Stimulated activated CD4-positive, alpha-beta T cell treated with anti-CD3 and anti-CD28 coated beads, Interleukin-1b, Interleukin-23, amount 100 ng/mL, for 48 hours (primary cell): ENCODE data around the gene TMC3.

Experiments used
- DNase-seq: peaks from one replicate; pipeline ENCODE4 v3.0.0-alpha.2; 2020

Gene TMC3

DNA sequence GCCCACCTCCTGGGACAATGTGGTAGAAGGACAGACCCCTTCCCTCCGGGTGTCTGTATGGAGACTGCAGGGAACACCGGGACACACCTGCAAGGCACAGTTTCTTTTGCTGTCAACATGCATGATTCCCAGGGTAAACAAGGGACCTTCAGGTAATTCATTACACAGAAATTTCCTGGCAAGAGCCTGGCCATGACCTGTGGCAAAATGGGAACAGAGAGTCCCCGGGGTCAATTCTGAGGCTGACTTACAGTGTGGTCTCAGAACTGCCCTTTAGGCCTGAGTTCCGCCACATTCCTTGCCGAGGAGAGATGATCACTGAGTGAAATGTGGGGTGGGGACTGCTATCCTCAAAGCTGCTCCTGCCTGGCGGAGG is 56.4 kb downstream of the TMC3 start:
- DNase-seq: no peak

DNA sequence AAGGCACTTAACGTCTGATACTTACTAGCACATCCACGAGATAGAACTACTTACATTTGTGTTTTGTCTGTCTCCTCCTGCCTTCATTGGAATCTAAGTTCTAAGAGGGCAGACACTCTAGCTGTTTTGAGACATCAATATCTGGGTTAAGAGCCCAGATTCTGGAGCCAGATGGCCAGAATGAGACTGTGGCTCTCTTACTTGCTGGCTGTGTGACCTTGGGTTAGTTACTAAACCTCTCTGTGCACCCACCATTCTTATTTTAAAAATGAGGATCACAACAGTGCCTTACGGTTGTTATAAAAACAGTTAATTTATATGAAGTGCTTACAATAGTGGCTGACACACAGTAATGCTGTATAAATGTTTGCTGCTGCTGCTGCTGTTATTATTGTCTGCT is 57.7 kb downstream of the TMC3 start:
- DNase-seq: no peak

DNA sequence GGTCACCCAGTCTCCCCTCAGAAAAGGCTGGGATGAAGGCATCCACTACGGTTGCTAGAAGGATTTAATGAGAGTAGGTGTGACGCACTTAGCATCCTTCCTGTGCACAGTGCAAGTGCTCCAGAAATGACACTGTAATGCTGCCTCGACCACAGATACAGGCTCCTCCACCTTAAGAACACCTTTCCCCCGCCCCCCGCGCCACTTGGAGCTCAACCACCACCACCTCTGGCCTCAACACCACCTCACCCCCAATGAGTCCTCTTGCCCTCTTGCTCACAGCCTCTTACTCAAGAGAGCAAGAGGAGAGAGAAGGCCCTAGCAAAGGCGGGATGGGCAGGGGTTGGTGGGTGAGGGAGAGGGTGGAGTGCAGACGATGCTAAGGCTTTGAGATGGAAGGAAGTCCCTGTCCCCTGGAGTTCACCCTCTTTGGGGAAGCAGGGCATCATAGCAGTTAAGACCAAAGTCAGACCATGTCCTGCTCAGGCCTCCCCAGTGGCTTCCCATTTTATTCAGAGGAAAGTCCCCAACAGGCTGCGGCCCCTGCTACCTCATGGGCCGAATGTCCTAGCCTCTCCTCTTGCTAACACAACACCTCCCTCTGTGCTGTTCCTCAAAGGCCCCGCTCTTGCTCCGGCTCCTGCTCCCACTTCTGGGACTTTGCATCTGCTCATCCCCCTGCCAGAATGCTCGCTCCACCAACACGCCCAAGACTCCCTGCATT is 58.4 kb downstream of the TMC3 start:
- DNase-seq: peak; percentile 30

DNA sequence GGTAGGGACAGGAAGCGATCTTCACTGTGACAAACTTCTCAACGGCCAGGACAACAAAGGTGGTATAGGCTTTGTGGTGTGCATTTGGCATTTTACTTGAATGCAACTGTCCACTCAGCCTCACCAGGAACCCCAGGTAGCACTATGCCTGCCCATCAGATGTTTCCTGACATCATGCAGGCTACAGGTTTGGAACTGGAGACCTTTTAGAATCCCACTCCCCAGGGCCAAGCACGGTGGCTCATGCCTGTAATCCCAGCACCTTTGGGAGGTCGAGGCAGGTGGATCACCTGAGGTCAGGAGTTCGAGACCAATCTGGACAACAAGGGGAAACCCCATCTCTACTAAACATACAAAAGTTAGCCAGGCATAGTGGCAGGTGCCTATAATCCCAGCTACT is 59.6 kb downstream of the TMC3 start:
- DNase-seq: no peak

DNA sequence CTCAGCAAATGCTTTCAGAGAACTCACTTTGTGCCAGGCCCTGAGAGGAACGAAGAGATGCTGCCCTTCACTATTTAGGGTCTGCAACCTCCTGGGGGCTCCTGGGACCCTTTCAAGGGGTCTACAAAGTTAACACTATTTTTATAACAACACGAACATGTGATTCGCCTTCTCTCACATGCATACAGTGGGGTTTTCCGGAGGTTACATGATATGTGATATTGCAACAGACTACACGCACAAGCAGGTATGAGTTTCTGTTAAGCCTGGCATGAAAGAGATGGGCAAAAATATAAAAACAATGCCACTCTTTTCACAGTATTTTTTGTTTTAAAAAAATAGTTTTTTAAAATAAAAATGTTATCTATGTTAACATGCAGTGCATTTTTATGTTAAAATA is 60.3 kb downstream of the TMC3 start:
- no peak for DNase-seq

DNA sequence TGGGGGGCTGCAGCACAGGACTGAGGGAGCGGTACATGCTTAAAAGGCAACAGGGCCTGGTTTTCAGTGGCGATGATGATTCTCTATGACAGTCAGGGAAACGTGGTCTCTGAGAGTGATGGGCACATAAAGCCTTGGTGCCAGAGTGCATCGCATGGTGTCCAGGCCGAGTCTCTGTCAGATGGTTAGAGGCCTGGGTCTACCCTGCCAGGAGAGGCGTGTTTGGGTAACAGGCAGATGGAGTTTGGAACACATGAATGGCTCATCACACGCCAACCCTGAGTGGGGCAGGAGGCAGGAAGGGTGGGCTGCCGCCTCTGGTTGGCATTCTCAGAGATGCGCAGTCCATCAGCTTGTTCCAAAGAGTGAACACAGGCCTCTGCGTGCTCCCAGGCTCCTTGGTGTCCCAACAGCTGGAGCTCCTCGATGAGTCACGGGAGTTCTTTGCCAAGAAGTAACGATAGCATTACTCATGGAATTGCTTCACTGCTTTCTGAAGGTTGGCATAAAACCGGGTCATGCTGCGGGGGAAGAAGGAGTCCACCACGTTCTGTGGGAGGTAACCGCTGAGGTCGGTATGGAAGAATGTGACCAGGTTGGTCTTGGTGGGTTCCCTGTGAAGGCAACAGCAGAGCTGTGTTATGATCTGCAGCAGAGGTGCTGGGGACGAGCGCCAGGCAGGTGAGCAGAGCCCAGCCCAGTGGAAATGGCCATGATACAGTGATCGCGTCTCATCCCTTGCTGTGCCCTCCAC is 61.0 kb downstream of the TMC3 start:
- no peak for DNase-seq

DNA sequence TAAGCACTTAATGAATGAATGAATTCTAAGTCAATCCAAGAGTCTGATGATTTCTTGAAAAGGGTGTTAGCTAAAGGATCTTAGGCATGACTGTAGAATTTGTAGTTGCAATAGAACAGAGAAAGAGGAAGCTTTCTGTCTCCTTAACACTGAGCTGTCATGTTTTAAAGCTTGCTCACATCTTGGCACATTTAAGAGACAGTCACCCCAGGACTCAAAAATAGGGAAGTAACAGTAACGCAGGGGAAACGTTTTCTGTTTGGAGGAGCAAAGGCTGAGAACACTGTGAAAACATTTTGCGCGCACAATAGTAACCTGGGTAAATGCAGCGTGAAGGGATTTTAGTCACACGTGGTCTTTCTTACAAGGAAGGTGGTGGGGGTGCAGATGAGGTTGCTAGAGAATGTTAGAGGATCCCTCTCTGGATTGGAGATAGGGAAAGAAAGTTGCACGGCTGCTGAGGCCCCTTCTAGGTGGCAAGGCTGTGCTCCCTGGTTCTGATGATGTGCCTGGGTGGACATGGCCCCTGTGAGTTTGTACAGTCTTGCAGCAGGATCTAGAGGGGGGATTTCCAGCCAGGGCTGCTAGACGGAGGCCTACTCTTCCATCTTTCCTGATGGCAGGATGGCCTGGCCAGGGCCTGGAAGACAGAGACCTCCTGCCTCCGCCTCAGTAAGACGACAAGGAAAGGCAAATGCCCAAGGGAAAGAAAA is 62.1 kb downstream of the TMC3 start:
- no peak for DNase-seq

DNA sequence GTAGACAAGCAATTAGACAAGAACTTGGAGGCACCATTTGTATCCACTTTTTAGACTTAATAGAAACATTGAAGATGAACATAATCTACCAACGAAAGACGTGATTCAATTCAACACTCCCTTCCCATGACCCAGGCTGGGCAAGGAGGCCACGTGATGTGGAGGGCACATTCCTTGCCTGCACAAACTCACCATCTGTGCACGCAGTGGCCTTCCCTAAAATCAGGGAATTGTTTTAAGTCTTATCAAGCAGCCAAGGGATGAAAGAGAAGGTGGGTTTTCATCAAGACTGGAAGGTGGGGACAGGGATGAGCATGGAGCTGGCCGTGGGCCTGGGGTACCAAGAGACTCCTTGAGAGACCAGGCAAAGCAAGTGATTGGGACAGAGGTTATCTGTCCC is 63.5 kb downstream of the TMC3 start:
- no peak for DNase-seq

DNA sequence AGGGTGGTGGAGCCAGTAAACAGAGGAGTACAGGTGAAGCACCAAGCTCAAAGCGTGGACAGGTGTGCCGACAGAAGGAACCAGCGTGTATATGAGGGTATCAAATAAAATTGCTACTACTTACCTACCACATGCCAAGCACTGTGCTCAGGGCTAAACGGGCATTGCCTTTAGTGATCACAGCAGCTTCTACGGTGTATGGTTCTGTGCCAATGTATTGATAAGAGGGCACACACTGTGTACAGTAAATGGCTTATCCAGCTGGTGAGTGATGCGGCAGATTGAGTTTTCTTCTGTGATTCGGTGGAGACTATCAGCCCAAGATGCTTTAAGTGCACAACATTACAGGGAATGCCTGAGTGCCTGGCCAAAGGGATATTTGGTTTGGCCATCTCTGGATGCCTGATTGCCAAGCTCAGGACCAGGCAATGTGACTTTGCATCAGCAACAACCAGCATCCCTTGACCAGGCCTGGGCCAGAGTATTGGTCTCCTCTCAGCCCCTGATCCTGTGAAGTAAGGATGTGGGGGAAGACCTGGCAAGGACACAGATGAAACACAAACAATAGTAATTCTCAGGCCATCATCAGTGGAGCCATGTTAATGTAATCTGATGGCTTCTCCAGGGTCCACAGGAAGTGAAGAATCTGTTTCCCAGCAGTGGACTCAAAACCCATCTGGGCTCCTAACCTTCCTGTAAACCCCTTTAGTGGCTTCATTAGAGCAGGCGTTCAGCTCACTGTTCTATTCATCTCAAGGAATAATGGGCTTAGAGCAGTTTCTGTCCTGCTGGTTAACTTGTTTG is 64.2 kb downstream of the TMC3 start:
- no peak for DNase-seq

DNA sequence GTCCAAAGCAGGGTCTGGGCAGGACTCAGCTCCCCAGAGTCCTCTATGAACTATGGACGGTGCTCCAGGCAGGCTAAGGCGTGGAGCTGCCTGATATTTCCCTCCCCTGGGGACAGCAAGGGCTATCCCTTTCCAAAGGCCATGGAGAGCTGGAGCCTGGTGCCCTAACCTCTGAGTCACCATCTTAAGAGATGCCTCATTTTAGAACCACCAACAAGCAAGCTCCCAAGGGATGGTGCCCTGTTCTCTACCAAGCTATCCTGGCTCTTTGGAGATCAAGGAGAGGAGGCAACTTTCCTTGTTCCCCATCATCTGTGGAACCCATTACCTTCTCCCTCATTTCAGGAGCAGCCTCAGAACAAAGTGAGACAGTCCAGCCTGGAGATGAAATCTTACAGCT is 65.8 kb downstream of the TMC3 start:
- no peak for DNase-seq

DNA sequence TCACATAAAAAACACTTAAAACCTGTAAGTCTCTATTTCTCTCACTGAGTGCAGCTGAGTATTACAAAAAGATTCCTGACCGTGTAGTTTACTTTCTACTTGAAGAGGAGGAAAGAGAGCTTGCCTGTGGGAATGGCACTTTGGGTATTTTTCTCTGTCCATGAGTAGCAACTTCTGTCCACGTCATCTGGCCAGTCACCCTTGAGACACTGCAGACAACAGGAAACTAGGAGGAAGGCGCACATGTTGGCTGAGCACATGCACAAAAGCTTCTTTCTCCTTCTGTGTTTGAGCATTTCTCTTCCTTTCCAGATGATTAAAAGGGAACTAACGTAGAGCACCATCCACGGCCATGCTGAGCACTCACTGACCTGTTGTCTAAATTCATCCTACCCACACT is 69.8 kb downstream of the TMC3 start:
- DNase-seq: no peak

DNA sequence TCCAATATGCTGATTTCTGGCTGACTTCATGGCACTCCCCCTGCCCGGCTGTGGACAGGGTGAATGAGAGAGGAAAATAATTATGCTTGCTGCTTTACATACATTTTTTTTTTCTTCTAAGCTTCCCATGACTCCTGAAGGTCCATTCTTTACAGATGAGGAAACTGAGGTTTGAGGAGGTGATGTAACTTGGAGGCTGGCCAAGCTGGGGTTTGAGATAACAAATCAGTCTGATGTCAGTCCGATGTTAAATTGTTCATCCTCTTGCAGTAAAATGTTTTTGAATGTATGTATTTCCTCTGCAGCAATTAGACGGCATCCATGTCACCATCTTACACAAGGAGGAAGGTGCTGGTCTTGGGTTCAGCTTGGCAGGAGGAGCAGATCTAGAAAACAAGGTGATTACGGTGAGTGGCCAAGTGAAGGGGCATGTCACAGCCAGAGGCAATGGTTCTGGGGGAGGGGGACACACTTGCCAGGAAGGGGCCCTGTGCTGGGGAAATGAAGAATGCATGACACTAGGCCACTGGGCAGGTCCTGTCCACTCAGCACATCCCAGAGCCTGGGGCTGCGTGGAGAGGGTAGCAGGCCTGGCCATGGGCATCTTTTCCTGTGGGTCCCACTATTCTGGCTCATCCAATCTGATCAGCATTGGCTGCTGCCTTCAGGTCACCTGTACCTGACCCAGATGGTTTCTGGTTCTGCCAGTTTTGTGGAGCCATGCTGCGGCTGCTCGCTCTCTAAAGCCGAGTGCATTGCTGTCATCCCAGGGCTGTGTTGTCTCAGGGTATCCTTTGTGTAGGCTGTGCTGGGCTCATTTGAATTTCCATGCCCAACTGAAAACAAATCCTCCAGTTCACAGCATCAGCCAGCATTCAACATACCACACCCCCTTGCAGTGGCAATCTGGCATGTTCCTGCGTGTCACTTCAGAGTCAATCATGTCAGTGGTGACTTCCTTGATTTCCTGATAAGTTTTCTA is 70.5 kb downstream of the TMC3 start:
- DNase-seq: no peak

DNA sequence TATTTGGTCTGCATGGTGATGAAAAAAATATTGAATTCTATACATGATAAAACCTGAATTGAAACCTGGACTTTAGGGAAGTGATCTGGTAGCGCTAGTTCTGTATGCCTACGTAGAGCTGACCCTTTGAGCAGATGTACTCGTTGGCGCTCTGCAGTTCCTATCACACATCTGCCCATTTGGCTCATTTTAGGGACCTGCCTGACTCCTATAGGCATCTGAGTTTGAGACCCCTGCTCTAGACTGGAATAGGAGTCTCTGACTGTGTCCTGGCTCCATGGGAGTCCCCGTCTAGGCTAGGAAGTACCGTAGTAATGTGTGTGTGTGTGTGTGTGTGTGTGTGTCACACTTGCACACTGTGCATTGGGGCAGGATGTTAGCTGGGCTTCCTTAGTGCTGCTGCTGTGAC is 71.3 kb downstream of the TMC3 start:
- DNase-seq: no peak

DNA sequence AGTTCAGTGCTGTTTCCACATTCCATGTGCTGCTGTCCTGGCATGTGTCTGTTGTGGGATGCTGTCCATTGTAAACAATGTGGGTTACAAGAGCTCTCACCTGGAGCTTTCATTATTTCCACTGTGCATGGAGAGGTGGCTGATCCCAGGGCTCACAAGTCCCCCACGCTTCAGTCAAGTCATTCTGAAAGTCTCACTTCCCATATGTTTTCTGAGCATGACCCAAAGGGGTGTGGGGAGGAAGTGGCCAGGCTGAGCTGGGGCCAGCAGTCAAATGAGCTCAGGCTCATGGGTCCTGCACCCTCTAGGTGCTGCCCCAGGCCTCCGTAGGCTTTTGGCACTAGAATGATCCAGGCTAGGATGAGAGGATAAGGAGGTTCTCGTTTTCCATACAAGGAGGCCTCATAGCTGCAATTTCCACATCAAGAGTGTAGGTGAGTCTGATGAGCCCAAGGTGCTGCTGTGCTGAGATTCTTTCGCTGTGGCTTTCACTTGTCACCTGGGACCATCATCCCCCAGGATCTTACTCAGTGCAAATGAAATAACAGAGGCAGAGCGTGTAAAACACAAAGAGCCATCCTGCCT is 72.1 kb downstream of the TMC3 start:
- peak; percentile 37 for DNase-seq

DNA sequence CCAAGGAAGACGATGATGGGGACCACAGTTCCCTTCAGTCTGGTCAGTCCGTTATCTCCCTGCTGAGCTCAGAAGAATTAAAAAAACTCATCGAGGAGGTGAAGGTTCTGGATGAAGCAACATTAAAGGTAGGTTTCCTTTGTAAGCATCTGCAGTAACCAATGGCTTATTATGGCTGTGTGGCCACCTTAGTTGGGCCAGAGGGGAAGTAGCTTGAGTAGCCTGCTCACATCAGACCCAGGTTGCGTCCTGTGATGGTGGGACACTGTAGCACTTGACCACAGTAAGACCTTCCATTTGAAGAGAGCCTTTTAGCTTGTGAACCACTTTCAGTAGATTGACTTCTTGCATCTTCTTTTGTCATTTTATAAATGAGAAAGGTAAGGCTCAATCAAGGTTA is 72.6 kb downstream of the TMC3 start:
- no peak for DNase-seq

DNA sequence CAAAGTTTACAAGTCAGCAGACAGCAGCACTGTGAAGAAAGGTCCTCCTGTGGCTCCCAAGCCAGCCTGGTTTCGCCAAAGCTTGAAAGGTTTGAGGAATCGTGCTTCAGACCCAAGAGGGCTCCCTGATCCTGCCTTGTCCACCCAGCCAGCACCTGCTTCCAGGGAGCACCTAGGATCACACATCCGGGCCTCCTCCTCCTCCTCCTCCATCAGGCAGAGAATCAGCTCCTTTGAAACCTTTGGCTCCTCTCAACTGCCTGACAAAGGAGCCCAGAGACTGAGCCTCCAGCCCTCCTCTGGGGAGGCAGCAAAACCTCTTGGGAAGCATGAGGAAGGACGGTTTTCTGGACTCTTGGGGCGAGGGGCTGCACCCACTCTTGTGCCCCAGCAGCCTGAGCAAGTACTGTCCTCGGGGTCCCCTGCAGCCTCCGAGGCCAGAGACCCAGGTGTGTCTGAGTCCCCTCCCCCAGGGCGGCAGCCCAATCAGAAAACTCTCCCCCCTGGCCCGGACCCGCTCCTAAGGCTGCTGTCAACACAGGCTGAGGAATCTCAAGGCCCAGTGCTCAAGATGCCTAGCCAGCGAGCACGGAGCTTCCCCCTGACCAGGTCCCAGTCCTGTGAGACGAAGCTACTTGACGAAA is 74.3 kb downstream of the TMC3 start:
- no peak for DNase-seq

DNA sequence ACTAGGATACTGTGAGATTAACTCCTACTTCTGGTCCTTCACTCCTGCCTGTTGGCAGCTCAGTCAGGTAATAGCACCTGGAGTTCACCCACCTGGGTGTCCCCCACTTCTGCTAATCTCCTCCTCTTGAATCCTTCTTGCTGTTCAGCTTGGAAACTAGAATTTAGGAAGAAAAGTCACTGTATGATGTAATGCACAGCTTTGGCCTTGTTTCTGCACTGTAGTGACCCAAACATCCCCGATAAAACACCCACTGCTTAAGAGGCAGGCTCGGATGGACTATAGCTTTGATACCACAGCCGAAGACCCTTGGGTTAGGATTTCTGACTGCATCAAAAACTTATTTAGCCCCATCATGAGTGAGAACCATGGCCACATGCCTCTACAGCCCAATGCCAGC is 74.9 kb downstream of the TMC3 start:
- DNase-seq: no peak

DNA sequence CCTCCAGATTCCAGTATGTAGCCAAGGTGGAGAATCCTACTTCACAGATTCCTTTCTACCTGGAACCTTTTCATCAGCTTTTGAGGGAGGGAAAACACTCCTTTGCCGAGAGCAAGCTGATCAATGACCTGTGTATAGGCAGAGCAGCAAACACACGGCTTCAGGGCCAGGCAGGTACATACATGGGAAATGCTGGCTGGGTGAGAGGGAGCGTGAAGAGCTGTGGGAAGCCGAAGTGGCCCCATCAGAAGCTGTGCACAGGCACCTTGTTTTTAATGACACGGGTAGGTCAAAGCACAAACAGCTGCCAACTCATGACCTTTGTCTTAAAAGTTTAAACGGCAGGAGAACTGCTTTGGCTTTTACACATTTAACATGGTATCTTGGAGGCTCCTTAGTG is 75.4 kb downstream of the TMC3 start:
- DNase-seq: no peak

DNA sequence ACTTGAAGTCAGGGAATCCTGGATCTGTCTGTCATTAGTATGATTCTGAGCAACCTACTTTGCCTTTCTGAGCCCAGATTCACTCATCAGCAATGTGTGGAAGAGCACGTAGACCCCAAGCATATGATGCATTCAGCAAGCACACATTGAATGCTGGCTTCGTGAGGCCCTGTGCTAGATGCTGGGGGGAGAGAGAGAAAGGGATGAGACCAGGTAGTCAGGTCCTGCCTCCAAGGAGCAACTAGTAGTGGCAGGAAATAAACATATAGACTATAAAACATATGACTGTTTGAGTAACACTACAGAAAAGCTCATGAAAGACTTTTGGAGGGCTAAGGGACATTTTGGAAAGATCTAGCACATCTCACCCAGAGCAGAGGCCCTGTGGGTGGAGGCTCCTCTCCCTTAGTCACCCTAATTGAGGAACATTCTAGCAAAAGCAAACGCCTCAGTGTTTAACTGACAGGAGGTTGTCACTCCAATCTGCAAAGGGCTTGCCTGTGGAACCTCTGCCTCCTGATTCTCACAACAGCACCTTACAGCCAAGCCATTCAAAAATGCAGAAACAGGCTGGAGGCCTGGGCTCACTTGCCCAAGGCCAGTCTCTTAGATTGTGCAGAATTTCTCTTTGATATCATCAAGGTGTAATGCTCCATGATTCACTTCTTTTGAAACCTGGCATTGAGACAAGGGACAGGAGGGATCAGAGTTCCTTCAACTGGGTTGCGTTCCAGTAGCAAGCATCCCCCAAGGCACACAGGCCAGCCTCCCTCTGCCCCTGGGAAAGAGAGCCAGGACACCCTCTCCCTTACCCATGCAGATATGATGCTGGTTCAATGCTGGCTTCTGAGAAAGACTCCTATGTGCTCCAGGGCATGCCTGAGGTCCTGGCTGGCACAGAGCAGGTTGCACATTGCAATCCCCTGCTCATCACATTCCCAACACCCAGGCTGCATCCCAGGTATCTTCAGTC is 76.1 kb downstream of the TMC3 start:
- peak; percentile 45 for DNase-seq

DNA sequence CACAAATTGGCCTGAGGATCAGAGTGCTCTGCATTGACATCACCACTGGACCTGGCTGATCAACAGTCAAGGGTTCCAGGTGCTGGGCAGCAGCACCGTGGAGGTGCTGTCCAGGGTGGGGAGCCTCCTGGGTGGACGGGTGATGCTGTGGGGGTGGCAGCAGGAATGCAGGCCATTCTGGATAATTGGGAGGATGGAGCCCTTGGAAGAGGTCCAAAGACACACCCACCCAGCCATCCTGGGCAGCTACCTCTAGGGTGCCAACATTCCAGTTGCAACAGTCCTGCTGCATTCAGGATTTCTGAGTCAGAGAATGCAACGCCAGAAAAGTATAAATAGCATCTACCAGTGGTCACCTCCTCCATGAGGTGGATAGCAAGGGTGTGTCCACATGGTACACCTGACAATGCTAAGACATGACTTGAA is 76.9 kb downstream of the TMC3 start:
- DNase-seq: no peak
